ENCODE results near the gene ESCO1. TPM values are rescaled to one million over a fixed set of nuclear protein-coding genes. Genes with fewer than 3 reads are reported as not detected.

The ESCO1 gene
- total RNA-seq, 1 experiment from 2014 or later = 36.7 TPM

DNA sequence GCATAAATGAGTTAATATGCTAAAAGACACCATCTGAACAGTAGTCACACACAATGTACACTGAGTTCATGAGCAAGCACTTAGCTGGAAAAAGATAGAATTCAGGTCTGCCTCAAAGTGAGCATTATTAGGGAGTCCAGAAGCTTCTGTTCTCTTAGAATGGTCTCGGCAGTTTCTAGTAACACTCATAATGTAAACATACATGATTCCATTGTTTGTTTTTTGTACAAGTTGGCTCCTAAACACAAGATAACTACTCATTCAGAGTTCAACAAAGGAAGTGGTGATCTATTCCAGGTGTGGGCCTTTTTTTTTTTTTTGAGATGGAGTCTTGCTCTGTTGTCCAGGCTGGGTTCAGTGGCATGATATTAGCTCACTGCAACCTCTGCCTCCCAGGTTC, 66.2 kb downstream of the ESCO1 start:
- H4K20me1 ChIP-seq (ENCODE audit: control insufficient read depth, insufficient read depth, insufficient read length) = no peaks in the 10 kb centered on the region
- no peak overlapping the region for H4K91ac ChIP-seq (ENCODE audit: insufficient read length, low read depth, low read length)
- H3K27me3 ChIP-seq (ENCODE audit: insufficient read depth, low read length) = no peaks in the 10 kb centered on the region
- H3K79me2 ChIP-seq (ENCODE audit: insufficient read depth, low read length) = no peaks in the 10 kb centered on the region
- no peak overlapping the region for H3K27ac ChIP-seq (ENCODE audit: insufficient read length, low read depth, low read length)
- H3K4me2 ChIP-seq (ENCODE audit: insufficient read depth, insufficient read length, low read length) = no peak overlapping the region
- DNase-seq = no peak
- no peak overlapping the region for H2AFZ ChIP-seq (ENCODE audit: low read length)
- H3K14ac ChIP-seq (ENCODE audit: insufficient read depth, low read length) = no peak overlapping the region
- TF ChIP-seq CTCF (conservative IDR thresholded peaks at IDR 0.05) = no peak
- H3K9me3 ChIP-seq (ENCODE audit: control insufficient read depth, low read depth, low read length) = no peaks in the 10 kb centered on the region
- no peak overlapping the region for H2BK120ac ChIP-seq (ENCODE audit: low read depth, low read length, poor library complexity, severe bottlenecking)
- H3K79me1 ChIP-seq (ENCODE audit: insufficient read depth, low read depth, low read length, poor library complexity, severe bottlenecking) = no peaks in the 10 kb centered on the region
- no peak overlapping the region for H4K5ac ChIP-seq (ENCODE audit: insufficient read length, low read depth, low read length)
- H3K9ac ChIP-seq (ENCODE audit: extremely low read depth, insufficient read length, low read length) = no peak overlapping the region
- H3K23ac ChIP-seq (ENCODE audit: insufficient read length, low read depth, low read length) = no peak overlapping the region
- H3K27ac Mint-ChIP-seq = no peak overlapping the region
- H3K9me3 Mint-ChIP-seq = no peaks in the 10 kb centered on the region
- no peak overlapping the region for H3T11ph ChIP-seq (ENCODE audit: low read length)
- no peaks in the 10 kb centered on the region for H3K4me1 Mint-ChIP-seq
- H2AK5ac ChIP-seq (ENCODE audit: insufficient read length, low read length) = no peak overlapping the region
- peaks cover 5 to 68% (median 39%) of the 10 kb centered on the region in 3 experiments; a peak in 6 of 7 replicates for H3K36me3 Mint-ChIP-seq (ENCODE audit: insufficient read depth in 1 of 3, low read depth in 3 of 3)
- no peak overlapping the region for H3K56ac ChIP-seq (ENCODE audit: insufficient read length, low read depth, low read length)
- no peaks in the 10 kb centered on the region for H3K23me2 ChIP-seq (ENCODE audit: insufficient read length, low read depth, low read length, poor library complexity, severe bottlenecking)
- no peak overlapping the region for H2BK12ac ChIP-seq (ENCODE audit: insufficient read length, low read depth, low read length)
- no peak overlapping the region for H2BK20ac ChIP-seq (ENCODE audit: low read depth, low read length, poor library complexity, severe bottlenecking)
- no peak overlapping the region for H4K8ac ChIP-seq (replicated peaks; ENCODE audit: insufficient read length, low read depth, low read length)
- H3K4me3 Mint-ChIP-seq = no peak overlapping the region
- H2BK15ac ChIP-seq (ENCODE audit: low read depth, low read length) = no peak overlapping the region
- H2BK5ac ChIP-seq (ENCODE audit: insufficient read length, low read length) = no peak overlapping the region
- H3K18ac ChIP-seq (ENCODE audit: insufficient read length, low read depth, low read length) = no peak overlapping the region
- no peaks in the 10 kb centered on the region for H3K27me3 Mint-ChIP-seq (ENCODE audit: low read depth)
- H3K4me1 ChIP-seq (ENCODE audit: insufficient read depth, low read length) = no peaks in the 10 kb centered on the region
- no CpG with 5 or more reads among the region's 1 CpG for WGBS (ENCODE audit: extremely low coverage, insufficient read length, low lambda C conversion rate)
- no peak overlapping the region for H3K4ac ChIP-seq (ENCODE audit: low read depth, low read length)

Data from H9 (cell line).